ENCODE results near the gene ANKRD53. TPM values are rescaled to one million over a fixed set of nuclear protein-coding genes. Genes with fewer than 3 reads are reported as not detected.
"Not testable (repeated sequence)": the region's sequence is repeated elsewhere in the genome, so short reads cannot be mapped to it uniquely, and the experiment has no call there.

Gene ANKRD53
- total RNA-seq, 1 experiment from 2014 or later, result not detected

DNA sequence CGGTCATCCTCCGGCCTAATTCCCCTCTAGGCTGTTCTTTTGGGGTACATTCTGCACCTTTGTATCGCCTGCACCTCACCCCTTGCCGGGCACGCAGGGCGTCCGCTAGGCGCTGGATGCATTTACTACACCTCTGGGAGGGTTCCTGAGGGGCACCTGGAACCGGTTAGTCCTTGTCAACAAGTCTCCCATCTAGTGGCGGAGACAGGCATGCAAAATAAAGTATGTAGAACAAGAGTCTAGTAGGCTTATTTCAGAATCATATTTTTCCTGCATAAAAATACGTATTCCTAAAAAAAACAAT lies 16.9 kb downstream of the ANKRD53 start:
- peak overlapping the region; percentile 57 for H3K27ac ChIP-seq (ENCODE audit: low read depth, low read length)
- peak; percentile 67 for ATAC-seq
- H3K4me2 ChIP-seq (ENCODE audit: low read length), result peak overlapping the region; percentile 98
- no peaks in the 10 kb centered on the region for H3K9me3 ChIP-seq (ENCODE audit: control insufficient read depth in 1 of 2, insufficient read depth in 1 of 2, low read depth in 1 of 2, low read length in 2 of 2)
- peak overlapping the region; percentile 54 for H3K9ac ChIP-seq (ENCODE audit: low read length)
- intact Hi-C loops (cut with micrococcal nuclease), result no loop called here
- TF ChIP-seq ZNF274 (IDR thresholded peaks at IDR 0.05; ENCODE audit: low read depth, low read length) (no peak), RAD21 (IDR thresholded peaks at IDR 0.05; ENCODE audit: low read depth) (peak; percentile 26; the same call in 1 of the 2 replicates)
- TF ChIP-seq, protein P1, sequence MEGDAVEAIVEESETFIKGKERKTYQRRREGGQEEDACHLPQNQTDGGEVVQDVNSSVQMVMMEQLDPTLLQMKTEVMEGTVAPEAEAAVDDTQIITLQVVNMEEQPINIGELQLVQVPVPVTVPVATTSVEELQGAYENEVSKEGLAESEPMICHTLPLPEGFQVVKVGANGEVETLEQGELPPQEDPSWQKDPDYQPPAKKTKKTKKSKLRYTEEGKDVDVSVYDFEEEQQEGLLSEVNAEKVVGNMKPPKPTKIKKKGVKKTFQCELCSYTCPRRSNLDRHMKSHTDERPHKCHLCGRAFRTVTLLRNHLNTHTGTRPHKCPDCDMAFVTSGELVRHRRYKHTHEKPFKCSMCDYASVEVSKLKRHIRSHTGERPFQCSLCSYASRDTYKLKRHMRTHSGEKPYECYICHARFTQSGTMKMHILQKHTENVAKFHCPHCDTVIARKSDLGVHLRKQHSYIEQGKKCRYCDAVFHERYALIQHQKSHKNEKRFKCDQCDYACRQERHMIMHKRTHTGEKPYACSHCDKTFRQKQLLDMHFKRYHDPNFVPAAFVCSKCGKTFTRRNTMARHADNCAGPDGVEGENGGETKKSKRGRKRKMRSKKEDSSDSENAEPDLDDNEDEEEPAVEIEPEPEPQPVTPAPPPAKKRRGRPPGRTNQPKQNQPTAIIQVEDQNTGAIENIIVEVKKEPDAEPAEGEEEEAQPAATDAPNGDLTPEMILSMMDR (IDR thresholded peaks at IDR 0.05 in 2 of 3, conservative IDR thresholded peaks at IDR 0.05 in 1 of 3; ENCODE audit: borderline replicate concordance in 1 of 3, insufficient read depth in 1 of 3, low read depth in 2 of 3, low read length in 2 of 3), result peak; percentile 50 to 64 (median 56)
- peaks cover 13 to 23% of the 10 kb centered on the region in 2 experiments; a peak in 3 of 4 replicates for H3K4me1 ChIP-seq (ENCODE audit: control insufficient read depth in 1 of 2, insufficient read depth in 2 of 2, low read length in 2 of 2)
- peak overlapping the region; percentile 96 for H2AFZ ChIP-seq (ENCODE audit: low read depth, low read length, poor library complexity, severe bottlenecking)
- peak; percentile 57 for DNase-seq (ENCODE audit: low read depth, low spot score)
- POLR2A ChIA-PET, result no interaction called here
- peaks cover 0 to 11% of the 10 kb centered on the region in 2 experiments; a peak in 2 of 4 replicates for H3K36me3 ChIP-seq (ENCODE audit: control insufficient read depth in 1 of 2, insufficient read depth in 2 of 2, low read length in 2 of 2)
- H4K20me1 ChIP-seq (ENCODE audit: insufficient read depth), result no peaks in the 10 kb centered on the region
- H3K79me2 ChIP-seq (ENCODE audit: insufficient read depth, low read length), result peaks cover 24% of the 10 kb centered on the region
- no TSS peak for BruUV-seq (replicated peaks)
- CTCF ChIA-PET, result no interaction called here
- no peaks in the 10 kb centered on the region for H3K9me2 ChIP-seq (ENCODE audit: insufficient read depth)
- peak overlapping the region; percentile 71 to 78 for H3K4me3 ChIP-seq (replicated peaks in 1 of 2; ENCODE audit: low read depth in 1 of 2, low read length in 2 of 2)
- H3K27me3 ChIP-seq (ENCODE audit: insufficient read depth, low read length), result no peaks in the 10 kb centered on the region
- RAD21 ChIA-PET (ENCODE audit: low non-redundant PET in 1 of 2, low total read pairs in 2 of 2, uncharacterized antibody in 2 of 2, unreplicated experiment in 2 of 2), result no interaction called here

DNA sequence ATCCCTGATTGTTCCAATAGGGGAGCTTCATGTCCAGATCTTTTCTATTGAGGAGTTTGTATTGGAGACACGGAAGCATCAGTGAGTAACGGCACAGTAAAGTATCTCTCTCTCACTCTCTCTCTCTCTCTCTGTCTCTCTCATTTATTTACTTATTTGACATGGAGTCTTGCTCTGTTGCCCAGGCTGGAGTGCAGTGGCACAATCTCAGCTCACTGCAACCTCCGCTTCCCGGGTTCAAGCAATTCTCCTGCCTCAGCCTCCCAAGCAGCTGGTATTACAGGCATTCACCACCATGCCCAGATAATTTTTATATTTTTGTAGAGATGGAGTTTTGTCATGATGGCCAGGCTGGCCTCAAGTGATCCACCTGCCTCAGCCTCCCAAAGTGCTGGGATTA lies 20.5 kb downstream of the ANKRD53 start:
- H3K79me2 ChIP-seq (ENCODE audit: insufficient read depth, low read length); H3K27ac ChIP-seq (ENCODE audit: low read depth, low read length); H3K9me2 ChIP-seq (ENCODE audit: insufficient read depth); DNase-seq (ENCODE audit: low read depth, low spot score); RAD21 ChIA-PET (ENCODE audit: low non-redundant PET in 1 of 2, low total read pairs in 2 of 2, uncharacterized antibody in 2 of 2, unreplicated experiment in 2 of 2); H2AFZ ChIP-seq (ENCODE audit: low read depth, low read length, poor library complexity, severe bottlenecking); POLR2A ChIA-PET; intact Hi-C loops (cut with micrococcal nuclease); H3K27me3 ChIP-seq (ENCODE audit: insufficient read depth, low read length); H3K9me3 ChIP-seq (ENCODE audit: control insufficient read depth in 1 of 2, insufficient read depth in 1 of 2, low read depth in 1 of 2, low read length in 2 of 2); ATAC-seq; BruUV-seq (replicated peaks); CTCF ChIA-PET; H4K20me1 ChIP-seq (ENCODE audit: insufficient read depth); H3K4me2 ChIP-seq (ENCODE audit: low read length); H3K36me3 ChIP-seq (ENCODE audit: control insufficient read depth in 1 of 2, insufficient read depth in 2 of 2, low read length in 2 of 2); H3K9ac ChIP-seq (ENCODE audit: low read length); H3K4me3 ChIP-seq (replicated peaks in 1 of 2; ENCODE audit: low read depth in 1 of 2, low read length in 2 of 2): not testable (repeated sequence)
- H3K4me1 ChIP-seq (ENCODE audit: control insufficient read depth in 1 of 2, insufficient read depth in 2 of 2, low read length in 2 of 2), result peaks cover 7 to 23% of the 10 kb centered on the region in 2 experiments; a peak in 3 of 4 replicates

All from HCT116 (cell line).